HG03139 (cell line): ENCODE measurements around the gene FXYD7.
"Not testable (repeated sequence)": the region's sequence is repeated elsewhere in the genome, so short reads cannot be mapped to it uniquely, and the experiment has no call there.

Experiments used
- ATAC-seq: cut with Tn5 transposase; IDR thresholded peaks from one replicate; pipeline ENCODE4 v1.9.1; 2021; ENCODE audit not compliant: unreplicated experiment

FXYD7 gene

DNA sequence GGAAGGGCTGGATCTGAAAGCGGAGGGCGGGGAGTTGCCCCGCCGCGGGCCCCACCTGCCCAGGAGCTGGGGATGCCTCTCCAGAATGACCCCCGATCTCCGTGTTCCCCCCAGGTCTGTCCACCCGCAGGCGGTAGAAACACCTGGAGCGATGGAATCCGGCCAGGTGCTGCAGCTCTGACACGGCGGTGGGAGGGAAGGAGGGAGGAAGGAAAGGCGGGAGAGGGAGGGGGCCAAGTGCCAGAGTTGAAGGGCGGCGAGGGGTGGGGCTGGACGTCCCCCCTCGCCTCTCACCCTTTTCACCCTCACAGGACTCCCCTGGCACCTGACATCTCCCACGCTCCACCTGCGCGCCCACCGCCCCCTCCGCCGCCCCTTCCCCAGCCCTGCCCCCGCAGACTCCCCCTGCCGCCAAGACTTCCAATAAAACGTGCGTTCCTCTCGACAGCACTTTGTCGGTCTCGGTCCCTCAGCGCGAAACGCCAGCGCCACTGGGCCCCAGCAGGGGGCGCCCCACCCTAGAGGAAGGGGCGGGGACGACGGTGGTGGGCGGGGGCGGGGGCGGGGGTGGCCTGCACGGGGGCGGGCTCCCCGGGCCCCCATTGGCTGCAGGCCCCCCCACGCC, 337 bp upstream of the FXYD7 start:
- ATAC-seq: no peak

DNA sequence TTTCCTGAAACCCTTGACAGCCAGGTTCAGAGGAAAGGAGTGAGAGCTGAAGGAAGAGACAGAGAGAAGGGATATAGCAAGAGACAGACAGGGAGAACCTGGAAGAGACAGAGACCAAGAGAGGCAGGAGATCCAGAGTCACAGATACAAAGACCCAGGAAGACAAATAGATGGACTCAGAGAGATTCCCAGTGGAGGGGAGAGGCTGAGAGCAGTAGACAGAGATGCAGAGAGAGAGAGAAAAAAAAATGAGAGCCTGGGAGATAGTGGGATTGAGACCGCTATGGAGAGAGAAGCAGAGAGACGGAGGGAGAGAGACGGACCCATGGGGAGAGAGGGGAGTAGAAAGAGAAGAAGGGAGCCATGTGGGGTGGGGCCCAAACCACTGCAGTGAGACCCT, 763 bp downstream of the FXYD7 start:
- ATAC-seq: no peak

GRCh38 chr19:35144259-35144599, 1.2 kb downstream of the FXYD7 start:
- ATAC-seq: no peak

DNA sequence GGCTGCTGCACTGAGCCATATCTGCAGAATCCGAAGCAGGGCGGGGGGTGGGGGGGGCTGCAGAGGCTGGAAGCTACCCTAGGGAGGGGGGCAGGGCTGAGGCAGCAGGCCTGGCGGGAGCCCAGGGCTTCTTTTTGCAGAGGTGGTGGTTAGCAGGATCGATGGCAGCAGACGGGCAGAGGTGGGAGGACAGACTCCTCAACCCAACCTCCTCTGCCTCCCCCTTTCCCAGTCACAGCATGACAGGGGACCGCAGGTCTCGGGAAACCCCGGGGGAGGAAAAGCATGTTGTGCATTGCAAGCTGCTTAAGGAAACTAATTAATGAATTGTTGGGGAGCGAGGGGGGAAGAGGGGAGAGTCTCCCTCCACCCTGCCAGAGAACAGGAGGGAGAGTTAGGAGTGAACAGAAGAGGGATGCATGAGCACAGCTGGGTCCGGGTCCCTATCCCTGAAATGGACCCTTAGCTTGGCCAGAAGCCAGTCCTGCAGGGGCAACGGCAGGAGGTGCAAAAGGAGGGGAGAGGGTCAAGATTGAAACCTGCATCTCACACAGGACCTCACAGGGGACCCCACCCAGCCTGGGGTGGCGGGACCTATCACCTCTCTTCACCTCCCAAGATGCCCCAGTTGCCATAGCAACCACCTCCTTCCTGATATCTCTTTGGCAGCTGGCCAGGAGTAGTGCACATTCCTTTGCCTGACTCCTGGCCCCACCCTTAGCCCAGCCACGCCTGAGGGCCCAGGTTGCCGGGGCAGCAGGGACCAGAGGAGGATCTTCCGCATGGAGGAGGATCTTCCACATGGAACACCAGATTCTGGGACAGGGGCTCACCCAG, 1.8 kb downstream of the FXYD7 start:
- no peak for ATAC-seq

DNA sequence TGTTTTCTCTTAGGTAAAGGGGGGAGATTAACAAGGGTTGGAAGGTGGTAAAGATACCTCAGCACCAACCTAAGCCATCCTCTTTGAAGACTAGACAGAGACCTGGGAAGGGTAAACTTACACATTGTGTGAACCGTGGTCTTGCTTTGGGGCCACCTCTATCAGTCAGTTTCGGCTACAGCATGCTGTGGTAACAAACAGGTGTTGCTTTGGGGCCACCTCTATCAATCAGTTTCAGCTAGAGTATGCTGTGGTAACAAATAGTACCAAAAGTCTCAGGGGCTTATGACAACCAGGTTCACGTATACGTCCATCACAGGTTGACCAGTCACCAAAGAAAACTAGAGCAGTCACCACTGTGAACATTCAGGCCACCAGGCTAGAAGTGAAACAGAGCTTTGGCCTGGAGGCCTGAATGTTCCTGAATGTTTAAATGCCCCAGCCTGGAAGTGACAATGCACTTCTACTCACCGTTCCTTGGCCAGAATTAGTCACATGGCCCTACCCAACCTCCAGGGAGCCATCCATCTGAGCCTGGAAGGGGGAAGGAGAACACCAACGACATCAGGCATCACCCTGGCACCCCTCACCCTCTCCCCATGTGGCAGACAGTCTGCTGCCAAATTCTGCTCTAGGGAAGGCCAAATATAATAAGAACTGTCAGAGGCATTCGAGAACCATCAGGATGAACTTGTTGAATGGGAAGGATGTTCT, 3.8 kb downstream of the FXYD7 start:
- no peak for ATAC-seq

- ATAC-seq: no peak
Measured at GRCh38 chr19:35149463-35149862, 6.4 kb downstream of the FXYD7 start.

- no peak for ATAC-seq
Measured at GRCh38 chr19:35150445-35150844, 7.4 kb downstream of the FXYD7 start.

GRCh38 chr19:35151273-35152065, 8.4 kb downstream of the FXYD7 start:
- no peak for ATAC-seq

GRCh38 chr19:35153129-35153522, 10.1 kb downstream of the FXYD7 start:
- not testable (repeated sequence) for ATAC-seq

GRCh38 chr19:35153701-35154524, 10.9 kb downstream of the FXYD7 start:
- no peak for ATAC-seq

DNA sequence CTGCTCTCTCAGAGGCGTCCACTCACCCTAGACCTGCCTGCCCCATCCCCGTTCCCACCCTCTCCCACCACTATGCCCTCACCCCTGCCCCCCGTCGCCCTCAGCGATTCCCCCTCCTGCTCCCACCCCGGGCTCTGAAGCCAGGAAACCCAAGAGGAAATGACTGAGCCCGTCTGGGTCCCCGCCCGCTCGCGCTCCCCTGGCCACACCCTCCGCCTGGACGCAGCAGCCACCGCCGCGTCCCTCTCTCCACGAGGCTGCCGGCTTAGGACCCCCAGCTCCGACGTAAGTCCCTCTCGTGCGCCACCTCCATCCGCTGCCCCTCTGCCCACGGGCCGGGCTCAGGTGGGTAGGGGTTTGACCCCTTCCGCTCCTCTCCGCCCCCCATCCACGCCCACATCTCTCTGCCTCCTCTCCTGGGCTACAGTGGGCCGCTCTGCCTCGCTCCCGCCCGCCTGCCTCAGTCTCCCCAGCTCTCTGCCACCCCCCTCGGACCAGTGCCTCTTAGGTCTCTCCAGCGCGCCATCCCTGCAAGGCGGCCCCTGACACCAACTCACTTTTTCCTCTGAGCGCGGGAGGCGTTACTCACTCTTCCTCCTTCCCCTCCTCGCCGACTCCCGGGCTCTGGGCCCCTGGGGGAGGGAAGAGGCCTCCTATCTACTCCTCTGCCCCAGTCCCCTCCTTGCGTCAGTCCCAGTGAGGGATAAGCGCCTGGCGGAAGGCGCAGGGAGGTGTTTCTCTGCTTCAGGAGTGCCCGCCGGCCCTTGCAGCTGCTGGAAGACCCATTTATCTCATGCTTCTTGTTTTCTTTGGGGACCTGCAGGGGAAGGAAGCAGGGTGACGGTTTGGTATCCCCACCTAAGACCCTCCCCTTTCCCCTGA, 11.7 kb downstream of the FXYD7 start, which contains the start of gene FXYD5:
TSS of gene FXYD5 (plus strand) at position 211 of the 882 bp plus-strand sequence. CDS start 816 bp downstream, outside the sequence.
- ATAC-seq: no peak

DNA sequence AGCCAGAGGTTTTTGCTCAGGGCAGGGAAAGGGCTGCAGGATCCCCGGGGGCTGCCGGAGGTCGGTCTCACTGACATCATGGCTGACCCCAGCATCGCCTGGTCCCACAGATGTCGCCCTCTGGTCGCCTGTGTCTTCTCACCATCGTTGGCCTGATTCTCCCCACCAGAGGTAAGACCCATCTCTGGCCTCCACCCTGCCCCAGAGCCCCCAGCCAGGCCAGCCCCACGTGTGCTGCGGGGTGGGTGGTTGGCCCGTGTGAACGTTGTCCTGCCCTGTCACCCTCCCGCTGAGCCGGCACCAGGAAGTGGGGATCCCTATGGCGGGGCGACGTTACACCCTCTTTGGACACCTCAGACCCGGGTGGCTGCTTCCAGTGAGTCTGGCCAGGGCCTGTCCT, 12.4 kb downstream of the FXYD7 start:
- no peak for ATAC-seq

GRCh38 chr19:35155981-35156672, 13.1 kb downstream of the FXYD7 start:
- ATAC-seq: no peak

DNA sequence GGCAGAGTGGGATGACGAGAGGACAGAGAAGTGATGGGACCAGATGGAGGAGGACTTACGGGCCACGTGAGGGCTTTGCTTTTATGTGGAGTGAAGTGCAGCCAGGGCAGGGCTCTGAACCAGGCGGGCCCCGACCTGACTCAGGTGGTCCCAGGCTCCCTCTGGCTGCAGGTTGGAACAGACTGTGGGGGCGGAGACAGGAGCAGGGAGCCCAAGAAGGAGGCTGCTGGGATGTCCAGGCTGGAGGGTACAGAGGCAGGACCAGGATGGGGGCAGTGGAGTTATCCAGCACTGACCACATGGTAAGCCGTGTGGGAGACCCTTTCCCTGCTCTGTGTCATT, 13.6 kb downstream of the FXYD7 start:
- ATAC-seq: no peak

- ATAC-seq: no peak
Measured at GRCh38 chr19:35157431-35157830, 14.4 kb downstream of the FXYD7 start.

GRCh38 chr19:35159606-35160005, 16.6 kb downstream of the FXYD7 start:
- no peak for ATAC-seq

- ATAC-seq: no peak
Measured at GRCh38 chr19:35160629-35161433, 17.8 kb downstream of the FXYD7 start.

DNA sequence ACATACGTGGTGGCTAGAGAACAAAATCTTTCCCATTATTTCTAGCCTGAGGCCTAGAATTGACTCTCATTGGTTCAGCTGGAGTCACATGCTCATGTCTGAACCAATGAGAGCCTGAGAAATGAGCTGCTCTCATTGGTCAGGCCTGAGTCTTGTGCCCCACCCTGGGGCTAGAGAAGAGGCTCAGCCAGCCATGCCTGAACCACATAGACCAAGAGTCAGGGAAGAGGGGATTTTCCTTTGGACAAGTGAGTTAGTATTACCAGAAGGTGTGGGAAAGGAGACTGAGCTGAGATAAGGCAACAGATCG, 18.3 kb downstream of the FXYD7 start:
- no peak for ATAC-seq
